GM19193 (cell line): ENCODE results near the gene TBKBP1.

Source experiments
- POLR2A ChIP-seq: IDR thresholded peaks from 4 replicates; pipeline ENCODE4 v1.6.1; 2011; ENCODE audit not compliant: insufficient read depth, insufficient read length; ENCODE audit errors: extremely low read depth

Gene TBKBP1

DNA sequence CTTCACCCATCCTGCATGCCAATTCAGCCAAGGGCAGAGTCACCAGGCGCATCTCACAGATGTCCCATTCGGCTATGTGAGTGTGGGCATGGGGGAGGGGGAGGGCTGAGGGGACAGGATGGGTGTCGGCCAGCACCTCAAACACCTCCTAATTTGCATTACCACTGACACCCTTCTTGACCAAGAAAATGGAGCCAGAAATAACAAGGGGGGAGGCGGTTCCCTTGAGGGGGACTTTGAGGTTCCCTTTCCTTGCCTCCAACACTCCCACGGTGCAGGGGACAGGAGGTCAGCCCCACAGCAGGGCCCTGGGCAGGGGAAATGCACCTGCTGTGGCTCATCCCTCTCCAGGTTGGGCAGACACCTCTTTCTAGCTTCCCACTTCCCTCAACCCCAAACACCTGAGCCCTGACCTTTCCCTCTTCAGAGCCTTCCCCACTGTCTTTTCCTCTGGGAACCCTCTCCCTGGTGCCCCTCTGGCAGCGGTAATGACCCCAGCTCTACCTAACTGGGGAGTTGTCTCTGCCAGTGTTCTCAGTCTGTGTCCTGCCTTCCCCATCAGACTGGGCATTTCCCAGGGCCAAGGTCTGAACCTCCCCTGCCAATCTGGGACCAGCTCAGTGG lies 20.9 kb downstream of the TBKBP1 start:
- TF ChIP-seq POLR2A: no peak

DNA sequence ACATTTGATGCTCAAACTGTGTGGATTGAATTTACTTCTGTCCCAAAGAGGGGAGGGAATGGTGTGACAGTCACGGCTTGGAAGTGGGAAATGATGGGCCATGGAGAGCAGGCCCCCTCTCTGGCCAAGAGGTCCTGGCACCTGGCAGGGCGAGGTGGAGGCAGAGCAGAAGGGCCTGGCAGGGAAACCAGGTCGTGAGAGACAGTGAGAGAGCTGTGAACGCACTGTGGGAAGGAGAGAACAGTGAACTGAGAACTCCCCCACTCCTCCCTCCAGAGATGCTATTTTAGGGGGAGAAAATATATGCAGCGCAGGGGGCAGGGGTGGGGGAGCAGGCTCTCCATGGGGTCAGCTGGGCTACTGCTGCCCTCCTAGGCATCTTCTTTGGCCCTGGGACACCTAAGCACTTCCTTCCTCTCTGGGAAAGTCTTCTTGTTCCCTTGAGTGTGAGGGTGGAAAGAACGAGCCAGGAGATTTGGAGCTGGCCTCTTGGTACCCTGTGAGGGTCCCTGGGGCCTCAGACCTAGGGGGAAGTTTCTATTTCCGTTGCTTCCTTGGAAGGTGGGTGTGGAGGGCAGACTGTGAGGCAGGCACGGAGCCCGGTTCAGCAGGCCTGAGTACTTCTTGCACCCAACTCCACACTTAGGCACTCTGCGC lies 21.8 kb downstream of the TBKBP1 start:
- TF ChIP-seq POLR2A: no peak

DNA sequence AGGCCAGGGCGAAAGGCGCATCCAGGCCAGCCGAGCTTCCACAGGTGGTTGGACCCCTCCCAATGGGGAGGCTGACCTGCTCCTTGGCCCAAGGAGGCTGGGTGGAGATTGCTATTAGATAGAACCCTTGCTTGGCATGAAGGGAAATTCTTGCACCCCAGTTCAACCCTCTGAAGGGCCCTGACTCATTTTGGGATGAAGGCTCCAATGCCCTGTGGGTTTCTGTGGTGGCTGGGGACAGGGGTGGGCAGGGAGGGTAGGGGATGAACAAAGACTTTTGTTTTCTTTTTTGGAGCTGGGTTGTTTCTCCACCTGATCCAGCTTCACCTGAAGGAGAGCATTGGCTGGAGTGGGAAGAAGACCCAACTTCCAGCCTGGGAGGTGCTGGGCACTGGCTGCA lies 22.4 kb downstream of the TBKBP1 start:
- no peak for TF ChIP-seq POLR2A

DNA sequence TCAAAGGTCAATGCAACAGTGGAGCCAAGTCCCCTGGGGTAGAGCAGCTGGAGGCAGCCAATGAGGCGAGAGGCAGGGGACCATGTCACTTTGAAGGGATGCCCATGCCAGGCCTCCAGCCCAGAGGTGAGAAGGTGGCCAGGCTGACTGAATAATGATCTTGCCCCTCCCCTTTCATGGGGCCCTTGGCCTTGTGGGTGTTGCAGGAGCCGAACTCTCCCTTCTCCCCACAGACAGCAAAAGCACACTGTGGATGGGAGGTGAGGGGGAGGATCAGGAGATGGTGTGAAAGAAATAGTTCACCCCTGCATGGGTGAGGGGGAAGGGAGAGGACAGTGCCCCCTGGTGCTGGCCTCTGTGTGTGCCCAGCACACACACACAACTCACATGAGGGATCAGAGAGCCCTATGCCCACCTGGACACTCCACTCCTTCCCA lies 23.3 kb downstream of the TBKBP1 start:
- no peak for TF ChIP-seq POLR2A

DNA sequence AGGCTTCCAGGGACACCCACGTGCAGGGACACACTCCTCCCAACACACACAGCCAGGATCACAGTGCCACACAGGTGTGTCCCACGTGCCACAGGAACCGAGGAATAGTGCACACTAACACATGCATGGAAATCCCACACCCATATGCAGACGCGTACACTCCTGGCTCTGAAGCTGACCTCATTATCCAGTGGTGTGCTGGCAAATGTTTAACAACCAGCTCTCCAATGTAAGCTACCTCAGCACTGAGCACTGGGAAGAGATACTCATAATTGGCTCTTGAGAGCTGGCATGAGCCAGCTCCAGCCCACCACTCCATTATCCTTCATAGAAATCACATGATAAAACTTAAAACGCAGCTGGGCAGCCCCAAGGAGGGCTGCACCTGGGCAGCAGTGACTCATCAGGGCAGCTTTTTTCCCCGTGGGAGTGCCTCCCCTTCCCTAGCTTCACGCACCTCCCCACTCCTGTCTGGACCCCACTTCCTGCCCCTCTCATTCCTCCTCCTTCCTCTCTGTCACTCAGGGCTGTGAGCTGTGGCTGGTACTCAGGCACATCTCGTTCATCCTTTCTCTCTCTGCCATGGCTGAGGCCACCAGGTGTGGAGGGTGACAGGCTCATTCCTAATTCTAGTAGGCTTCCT lies 24.1 kb downstream of the TBKBP1 start:
- TF ChIP-seq POLR2A: no peak

DNA sequence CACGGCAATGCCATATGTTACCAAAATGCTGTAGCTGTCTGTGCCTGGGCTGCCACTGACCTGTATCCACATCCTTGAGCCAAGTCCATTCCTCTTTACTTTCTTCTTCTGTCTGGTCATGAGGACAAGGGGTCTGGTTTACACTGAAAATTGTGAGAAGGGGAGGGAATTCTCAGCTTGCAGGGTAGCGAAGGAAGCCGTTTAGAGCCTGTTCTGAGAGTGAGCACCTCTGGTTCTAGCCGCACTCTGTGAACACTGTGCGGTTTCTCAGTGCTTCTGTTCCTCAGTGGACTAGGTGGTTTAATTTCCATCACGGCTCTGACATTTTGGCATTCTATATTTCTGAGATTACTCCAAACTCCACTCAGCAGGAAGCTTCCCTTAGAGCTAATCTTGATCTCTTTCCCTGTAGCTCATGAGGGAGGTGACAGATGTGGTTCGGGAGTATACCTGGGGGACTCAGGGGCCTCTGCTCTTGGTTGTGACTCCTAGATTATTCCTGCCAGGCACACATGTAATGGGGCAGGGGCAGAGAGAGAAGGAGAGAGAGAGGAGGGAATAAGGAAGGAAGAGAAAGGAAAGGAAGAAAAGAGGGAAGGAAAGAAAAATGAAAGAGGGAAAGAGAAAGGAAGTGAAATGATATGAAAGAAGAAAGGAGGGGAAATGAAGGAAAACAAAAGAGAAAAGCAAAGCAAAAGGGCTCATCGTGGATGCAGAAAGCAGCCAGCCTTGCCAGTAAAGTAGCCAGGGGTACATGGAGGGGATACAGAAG lies 24.9 kb downstream of the TBKBP1 start:
- TF ChIP-seq POLR2A: no peak

DNA sequence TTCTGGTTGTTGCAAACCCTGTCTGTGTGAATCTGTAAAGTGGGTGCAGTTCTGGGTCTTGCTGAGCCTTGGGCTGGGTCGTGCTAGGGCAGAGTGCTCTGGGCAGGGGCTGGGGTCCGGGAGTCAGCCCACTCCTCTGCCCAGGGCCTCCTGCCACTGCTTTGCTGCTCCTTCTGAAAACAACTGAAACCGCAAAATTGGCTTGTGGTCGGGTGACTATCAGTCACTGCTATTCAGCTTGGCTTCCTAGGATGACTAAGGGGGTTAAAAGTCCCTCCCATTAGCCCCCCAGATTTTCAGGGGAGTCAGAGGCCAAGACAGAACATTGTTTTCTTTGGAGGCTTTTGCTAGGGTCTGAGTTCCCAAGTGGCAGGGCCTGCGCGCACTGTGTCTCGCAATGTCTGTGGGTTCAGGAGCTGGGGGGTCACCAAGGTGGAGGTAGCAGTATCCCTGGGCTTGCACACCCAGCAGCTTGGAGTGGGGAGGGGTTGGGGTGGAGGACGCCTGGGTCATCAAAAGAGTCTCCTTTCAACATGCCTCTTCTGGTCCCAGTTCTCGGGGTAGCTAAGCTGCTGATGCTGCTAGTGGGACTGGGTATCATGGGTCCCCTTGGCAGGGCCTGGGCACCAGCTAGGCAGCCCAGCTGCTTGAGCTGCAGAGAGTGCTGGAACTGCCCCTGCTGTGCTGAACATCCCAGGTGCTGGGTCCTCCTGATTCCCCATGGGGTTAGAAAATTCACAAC lies 25.6 kb downstream of the TBKBP1 start:
- no peak for TF ChIP-seq POLR2A

DNA sequence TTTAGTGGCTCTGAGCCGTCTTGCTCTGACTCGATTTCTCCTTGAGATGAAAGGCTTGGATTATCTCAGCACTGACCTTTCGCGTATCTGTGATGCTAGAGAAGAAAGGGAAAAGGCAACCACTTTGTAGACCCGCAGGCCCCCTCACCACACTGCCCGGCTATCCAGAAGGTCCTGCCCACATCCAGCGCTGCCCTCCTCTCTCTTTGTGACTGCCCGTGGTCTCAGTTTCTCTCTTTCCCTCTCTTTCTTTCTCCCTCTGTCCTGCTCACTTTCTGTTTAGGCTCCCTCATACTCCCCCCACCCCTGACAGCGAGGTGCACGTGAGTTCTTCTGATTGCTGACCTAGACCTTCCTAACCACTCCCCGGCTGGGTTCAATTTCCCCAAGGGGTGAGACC lies 26.2 kb downstream of the TBKBP1 start:
- TF ChIP-seq POLR2A: no peak

DNA sequence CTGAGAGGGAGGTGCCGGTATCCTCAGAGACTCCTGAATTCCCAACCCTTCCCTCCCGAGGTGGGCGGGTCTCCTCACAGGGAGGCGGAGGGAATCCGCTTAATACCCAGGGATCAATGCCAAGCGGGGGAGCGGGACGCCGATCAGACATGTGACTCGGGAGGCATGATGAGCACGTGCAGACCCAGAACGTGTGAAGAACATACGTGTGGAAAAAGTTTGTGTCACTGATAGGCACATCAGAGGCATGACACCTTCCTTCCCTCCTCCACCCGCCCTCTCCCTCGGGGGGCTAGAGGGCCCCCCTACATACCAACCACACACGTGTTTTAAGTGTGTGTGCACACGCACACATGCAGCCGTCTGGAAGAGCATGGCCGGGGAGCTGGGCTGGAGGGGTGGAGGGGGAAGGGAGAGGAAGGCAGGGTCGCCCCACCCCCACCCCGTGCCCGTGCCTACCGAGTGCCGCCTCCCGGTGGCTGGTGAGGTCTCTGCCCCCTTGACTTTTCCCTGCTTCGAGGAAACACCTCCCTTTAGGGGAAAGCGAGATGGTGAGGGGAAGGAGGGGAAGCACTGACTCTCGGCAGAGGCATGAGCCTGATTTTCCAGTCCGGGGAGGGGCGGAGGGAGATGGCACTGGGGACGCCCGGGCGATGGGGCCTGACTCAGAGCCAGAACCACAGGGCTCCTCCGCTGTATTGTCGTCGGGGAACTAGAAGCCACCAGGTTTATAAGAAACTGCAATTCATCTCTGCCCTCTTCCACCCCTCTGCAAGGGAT lies 27.0 kb downstream of the TBKBP1 start:
- no peak for TF ChIP-seq POLR2A

DNA sequence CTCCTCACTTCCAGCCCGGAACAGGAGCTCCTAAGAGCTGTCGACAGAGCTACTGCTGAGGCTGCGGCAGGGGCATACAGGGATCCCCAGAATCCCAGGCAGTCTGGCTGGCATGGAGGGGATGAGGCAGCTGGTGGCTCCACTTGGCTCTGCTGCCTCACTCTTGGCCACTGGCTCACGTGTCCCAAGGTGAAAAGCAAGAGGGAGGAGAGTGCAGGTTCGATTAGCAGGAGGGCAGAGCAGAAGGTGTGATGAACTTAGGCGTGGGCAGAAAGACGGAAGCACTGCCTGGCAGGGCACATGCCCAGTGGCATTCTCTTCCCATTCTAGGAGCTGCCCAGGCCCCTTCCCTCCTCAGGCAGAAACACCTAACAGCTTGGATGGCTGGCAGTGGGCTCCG lies 27.8 kb downstream of the TBKBP1 start:
- no peak for TF ChIP-seq POLR2A

DNA sequence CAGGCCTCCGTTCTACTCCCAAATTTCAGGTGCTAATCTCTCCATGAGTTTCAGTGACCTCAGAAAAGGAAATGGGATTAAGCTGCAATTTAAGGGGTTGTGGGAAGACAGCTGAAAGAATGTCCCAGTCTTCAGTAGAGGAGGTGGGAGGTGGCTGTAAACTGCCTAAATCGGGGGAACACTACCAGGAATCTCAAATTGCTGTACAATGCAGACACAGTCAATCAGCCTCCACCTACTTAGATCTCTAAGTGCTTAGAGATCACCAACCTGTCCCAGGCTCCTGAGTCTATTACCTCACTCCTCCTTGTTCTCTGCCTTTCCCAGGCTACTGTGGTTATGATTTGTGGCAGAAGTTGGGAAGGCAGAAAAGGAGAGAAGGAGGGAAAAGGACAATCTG lies 30.7 kb downstream of the TBKBP1 start:
- no peak for TF ChIP-seq POLR2A

DNA sequence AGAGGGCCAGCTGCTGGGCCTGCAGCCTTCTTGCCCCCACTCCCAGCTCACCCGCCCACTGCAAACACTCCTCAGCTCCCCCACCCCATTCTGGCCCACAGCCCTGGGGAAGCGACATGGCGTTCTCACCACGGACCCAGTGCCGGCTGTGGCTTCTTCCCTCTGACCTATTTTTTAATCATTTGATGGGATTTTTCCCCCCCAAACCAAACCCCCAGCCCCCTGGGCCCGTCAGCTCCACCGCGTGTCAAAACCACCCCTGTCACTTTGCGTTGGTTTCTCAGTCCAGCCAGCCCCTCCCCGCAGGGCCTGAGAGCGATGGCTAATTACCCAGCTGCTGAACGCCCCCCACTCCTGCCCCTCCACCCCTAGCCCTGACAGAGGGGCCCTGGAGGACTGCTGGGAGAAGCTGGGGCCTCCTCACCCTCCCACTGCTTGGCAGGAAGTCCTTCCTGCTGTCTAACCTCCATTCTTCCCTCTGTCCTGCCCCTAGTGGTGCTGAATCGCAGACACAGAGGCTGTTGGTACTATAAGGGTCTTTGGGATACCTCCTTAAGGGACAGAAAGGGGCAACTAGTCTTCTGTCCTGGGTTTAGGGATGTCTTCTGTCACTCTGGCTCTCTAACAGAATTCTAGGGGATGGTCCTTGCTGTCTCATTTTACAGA lies 31.6 kb downstream of the TBKBP1 start:
- no peak for TF ChIP-seq POLR2A
